Prostate gland (tissue), 2 donors: ENCODE results near the gene KCTD17. TPM values are rescaled to one million over a fixed set of nuclear protein-coding genes. Genes with fewer than 3 reads are reported as not detected.

Experiments
- DNase-seq: peaks from one replicate; pipeline ENCODE4 v3.0.0-alpha.2; 2019; ENCODE audit warnings: low spot score
- H3K27ac ChIP-seq, 2 donors: fragments of 200-600 bp; sonication (generic); 2 replicates each; pipeline ENCODE4 v1.5.1; 2017 to 2019
- H3K27me3 ChIP-seq: fragments of 200-600 bp; sonication (generic); replicated peaks from 2 replicates; pipeline ENCODE4 v1.5.1; 2019; ENCODE audit not compliant: insufficient read depth
- H3K36me3 ChIP-seq, 2 donors: fragments of 200-600 bp; sonication (generic); 1 replicate in 1 of 2; 2 replicates in 1 of 2; pipeline versions ENCODE4 v1.5.1 to v1.8.1; 2017 to 2019
- H3K4me1 ChIP-seq: fragments of 200-600 bp; sonication (generic); replicated peaks from 2 replicates; pipeline ENCODE4 v1.5.1; 2019
- H3K4me3 ChIP-seq, 2 donors: fragments of 200-600 bp; sonication (generic); 2 replicates each; pipeline ENCODE4 v1.5.1; 2017 to 2019
- H3K9me3 ChIP-seq: fragments of 200-600 bp; sonication (generic); 2 replicates; pipeline ENCODE4 v1.5.1; 2017
- CTCF ChIP-seq, 4 experiments: fragments of 200-600 bp in 2 of 4; fragments of 450-650 bp in 2 of 4; sonication (generic) in 2 of 4; IDR thresholded peaks; 1 replicate in 3 of 4; 2 replicates in 1 of 4; pipeline ENCODE4 v1.5.1; 2016 to 2019; ENCODE audit warnings: antibody characterized with exemption in 4 of 4, mild to moderate bottlenecking in 2 of 4, moderate library complexity in 2 of 4
- POLR2A ChIP-seq: fragments of 450-650 bp; IDR thresholded peaks from one replicate; pipeline ENCODE4 v1.6.1; 2016; ENCODE audit warnings: antibody characterized with exemption, mild to moderate bottlenecking
- POLR2AphosphoS5 ChIP-seq: sonication (generic); formaldehyde crosslinking; IDR thresholded peaks from one replicate; pipeline ENCODE4 v1.6.1; 2017; ENCODE audit warnings: antibody characterized with exemption
- WGBS: methylation state at CpG from one replicate; pipeline ENCODE4 v1.1.5; 2018; 5-methylcytosine and 5-hydroxymethylcytosine counted together
- intact Hi-C: fragments of 100-400 bp; cut with DNase I; formaldehyde crosslinking; loops from one replicate; pipeline ENCODE4 v1.14.2; 2022
- total RNA-seq, 2 donors: library from RNA; depleted of rRNA; stranded (reverse); fragments of >200 nt; gene quantifications; one replicate each; pipeline ENCODE4 v1.1.0, GENCODE V29; 2016

The KCTD17 gene
- total RNA-seq, 2 donors from 2014 or later = 7.8 to 32.4 TPM

GRCh38 chr22:37062376-37062675 is 10.8 kb downstream of the KCTD17 start:
- H3K4me3 ChIP-seq = no peak overlapping the region
- H3K9me3 ChIP-seq = no peaks in the 10 kb centered on the region
- DNase-seq = no peak
- H3K27me3 ChIP-seq = no peaks in the 10 kb centered on the region
- H3K27ac ChIP-seq = no peak overlapping the region
- intact Hi-C loops = no loop called here
- H3K36me3 ChIP-seq = no peaks in the 10 kb centered on the region
- TF ChIP-seq POLR2A (no peak), POLR2AphosphoS5 (no peak), CTCF (IDR thresholded peaks at IDR 0.05) (no peak)
- no peaks in the 10 kb centered on the region for H3K4me1 ChIP-seq
- WGBS = 62% methylated on average over 7 of the region's 7 CpGs

GRCh38 chr22:37062702-37063381 is 11.3 kb downstream of the KCTD17 start:
- TF ChIP-seq POLR2AphosphoS5 (no peak), CTCF (IDR thresholded peaks at IDR 0.05) (no peak), POLR2A (no peak)
- Histone ChIP-seq H3K27ac (no peak overlapping the region), H3K27me3 (no peaks in the 10 kb centered on the region), H3K9me3 (no peaks in the 10 kb centered on the region), H3K36me3 (no peaks in the 10 kb centered on the region), H3K4me3 (no peak overlapping the region), H3K4me1 (no peaks in the 10 kb centered on the region)
- WGBS = 82% methylated on average over 15 of the region's 15 CpGs
- DNase-seq = no peak
- intact Hi-C loops = no loop called here

- Histone ChIP-seq H3K27me3 (peaks cover 3% of the 10 kb centered on the region), H3K4me3 (no peak overlapping the region), H3K4me1 (no peaks in the 10 kb centered on the region), H3K9me3 (no peaks in the 10 kb centered on the region), H3K36me3 (no peaks in the 10 kb centered on the region), H3K27ac (no peak overlapping the region)
- DNase-seq = no peak
- no peak for TF ChIP-seq POLR2A
- no peak for TF ChIP-seq POLR2AphosphoS5
- TF ChIP-seq CTCF (IDR thresholded peaks at IDR 0.05) = no peak
- intact Hi-C loops = no loop called here
- WGBS = 84% methylated on average over 28 of the region's 28 CpGs
Measured at GRCh38 chr22:37063431-37064420, 12.2 kb downstream of the KCTD17 start.

DNA sequence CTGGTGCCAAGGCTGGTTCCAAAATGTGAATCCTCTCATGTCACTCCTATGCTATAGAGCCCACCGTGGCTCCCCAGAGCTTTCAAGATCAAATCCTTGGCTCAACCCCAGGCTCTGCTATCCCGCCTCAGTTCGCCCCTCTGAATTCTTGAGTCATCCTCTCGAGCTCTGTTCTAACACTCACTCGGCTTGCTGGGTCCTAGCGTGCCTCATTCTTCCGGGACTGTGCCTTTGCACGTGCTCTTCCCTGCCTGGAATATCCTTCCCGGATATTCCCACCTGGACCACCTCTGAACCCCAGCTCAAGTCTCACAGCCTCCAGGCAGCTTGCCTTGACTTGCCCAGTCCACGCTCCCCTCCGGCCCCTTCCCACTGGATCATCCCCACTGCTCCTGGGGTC is 13.0 kb downstream of the KCTD17 start:
- peaks cover 9% of the 10 kb centered on the region for H3K27me3 ChIP-seq
- no peaks in the 10 kb centered on the region for H3K9me3 ChIP-seq
- no peak for DNase-seq
- 88% methylated on average over 11 of the region's 11 CpGs for WGBS
- intact Hi-C loops = no loop called here
- H3K27ac ChIP-seq = no peak overlapping the region
- TF ChIP-seq POLR2AphosphoS5 (no peak), POLR2A (no peak), CTCF (IDR thresholded peaks at IDR 0.05) (no peak)
- H3K4me1 ChIP-seq = no peaks in the 10 kb centered on the region
- no peaks in the 10 kb centered on the region for H3K36me3 ChIP-seq
- H3K4me3 ChIP-seq = no peak overlapping the region
